Mesendoderm (in vitro differentiated cells): ENCODE measurements around the gene PHLPP2.

Experiments
- DNase-seq: peaks from one replicate; pipeline ENCODE4 v3.0.0; 2013
- H2AK5ac ChIP-seq: 2 replicates; pipeline ENCODE4 v1.6.1; 2013; ENCODE audit warnings: low read length, inconsistent platforms
- H2BK120ac ChIP-seq: 2 replicates; pipeline ENCODE4 v1.6.1; 2013; ENCODE audit warnings: low read depth, mild to moderate bottlenecking, low read length, moderate library complexity, mixed read lengths
- H2BK15ac ChIP-seq: replicated peaks from 2 replicates; pipeline ENCODE4 v1.6.1; 2013; ENCODE audit warnings: low read depth, mild to moderate bottlenecking, moderate library complexity
- H2BK5ac ChIP-seq: 2 replicates; pipeline ENCODE4 v1.6.1; 2013; ENCODE audit warnings: low read length, inconsistent platforms
- H3K18ac ChIP-seq: 2 replicates; pipeline ENCODE4 v1.6.1; 2013; ENCODE audit warnings: mild to moderate bottlenecking, low read length, mixed read lengths
- H3K23ac ChIP-seq: one replicate; pipeline ENCODE4 v1.6.1; 2013; ENCODE audit warnings: low read length
- H3K27ac ChIP-seq: 2 replicates; pipeline ENCODE4 v1.5.1; 2013; ENCODE audit warnings: low read depth, mild to moderate bottlenecking, inconsistent platforms, low read length, moderate library complexity
- H3K27me3 ChIP-seq: 2 replicates; pipeline ENCODE4 v1.6.1; 2013; ENCODE audit warnings: low read length, control low read depth, mild to moderate bottlenecking, inconsistent platforms; ENCODE audit not compliant: insufficient read depth, poor library complexity
- H3K36me3 ChIP-seq: 2 replicates; pipeline ENCODE4 v1.6.1; 2013; ENCODE audit warnings: low read length, inconsistent platforms; ENCODE audit not compliant: control insufficient read depth, insufficient read depth
- H3K4ac ChIP-seq: one replicate; pipeline ENCODE4 v1.6.1; 2013; ENCODE audit warnings: low read depth, mild to moderate bottlenecking, low read length, moderate library complexity
- H3K4me1 ChIP-seq: 2 replicates; pipeline ENCODE4 v1.6.1; 2013; ENCODE audit warnings: low read depth, low read length, inconsistent platforms; ENCODE audit not compliant: control insufficient read depth
- H3K4me2 ChIP-seq: 2 replicates; pipeline ENCODE4 v1.6.1; 2013; ENCODE audit warnings: low read length
- H3K4me3 ChIP-seq: 2 replicates; pipeline ENCODE4 v1.5.1; 2013; ENCODE audit warnings: mild to moderate bottlenecking, low read length
- H3K56ac ChIP-seq: one replicate; pipeline ENCODE4 v1.6.1; 2013; ENCODE audit warnings: low read length
- H3K79me1 ChIP-seq: 2 replicates; pipeline ENCODE4 v1.6.1; 2013; ENCODE audit warnings: low read length, inconsistent platforms
- H3K79me2 ChIP-seq: 2 replicates; pipeline ENCODE4 v1.6.1; 2013; ENCODE audit warnings: mild to moderate bottlenecking, low read length; ENCODE audit not compliant: control insufficient read depth, insufficient read depth
- H3K9ac ChIP-seq: 2 replicates; pipeline ENCODE4 v1.6.1; 2013; ENCODE audit warnings: low read length, inconsistent platforms
- H4K5ac ChIP-seq: one replicate; pipeline ENCODE4 v1.6.1; 2013; ENCODE audit warnings: low read length
- H4K8ac ChIP-seq: one replicate; pipeline ENCODE4 v1.6.1; 2013; ENCODE audit warnings: low read depth, mild to moderate bottlenecking, control low read depth, low read length, moderate library complexity
- whole genome bisulfite sequencing: extraction: QIAGEN DNeasy Blood & Tissue Kit; methylation state at CpG from one replicate; pipeline ENCODE4 v1.1.7; 2013; ENCODE audit warnings: low lambda C conversion rate, missing lambda C conversion rate; ENCODE audit not compliant: insufficient coverage; ENCODE audit errors: extremely low coverage; 5-methylcytosine and 5-hydroxymethylcytosine counted together

PHLPP2 gene

DNA sequence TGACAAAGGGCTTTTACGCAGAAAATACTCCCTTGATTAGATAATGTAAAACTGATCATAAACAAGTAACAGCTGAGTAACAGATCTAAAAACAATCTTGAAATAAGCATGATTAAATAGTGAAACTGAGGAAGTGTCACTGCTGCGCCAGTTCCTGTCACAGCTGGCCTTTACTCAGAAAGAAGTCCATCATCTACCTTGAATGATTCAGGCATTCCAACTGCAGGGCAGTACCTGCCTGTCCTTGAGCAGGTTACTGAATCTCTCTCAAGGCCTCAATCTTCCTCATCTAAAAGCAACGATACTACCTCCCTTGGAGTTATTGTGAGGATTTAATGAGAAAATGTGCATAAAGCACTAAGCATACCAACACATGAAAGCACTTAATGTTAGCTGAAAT is 12.7 kb downstream of the PHLPP2 start:
- Histone ChIP-seq H3K36me3 (no peaks in the 10 kb centered on the region), H3K27ac (no peak overlapping the region), H3K4me1 (peaks cover 10% of the 10 kb centered on the region), H3K4ac (no peak overlapping the region), H4K8ac (no peak overlapping the region), H2BK15ac (no peak overlapping the region), H3K9ac (no peak overlapping the region), H4K5ac (no peak overlapping the region), H3K4me2 (no peak overlapping the region), H3K79me2 (peaks cover 22% of the 10 kb centered on the region), H3K56ac (no peak overlapping the region), H2AK5ac (no peak overlapping the region), H2BK5ac (no peak overlapping the region), H3K79me1 (peaks cover 7% of the 10 kb centered on the region), H2BK120ac (no peak overlapping the region), H3K18ac (no peak overlapping the region), H3K23ac (no peak overlapping the region), H3K27me3 (no peaks in the 10 kb centered on the region), H3K4me3 (no peak overlapping the region)
- no CpG with 5 or more reads among the region's 3 CpGs for WGBS
- peak; percentile 45 for DNase-seq

- Histone ChIP-seq H3K9ac (no peak overlapping the region), H4K8ac (no peak overlapping the region), H2BK120ac (peak overlapping the region; percentile 24), H3K4me1 (peaks cover 10% of the 10 kb centered on the region), H3K4ac (no peak overlapping the region), H4K5ac (no peak overlapping the region), H3K27me3 (no peaks in the 10 kb centered on the region), H3K4me3 (no peak overlapping the region), H3K79me2 (peaks cover 8% of the 10 kb centered on the region), H3K56ac (no peak overlapping the region), H3K36me3 (no peaks in the 10 kb centered on the region), H2BK15ac (no peak overlapping the region), H2BK5ac (no peak overlapping the region), H3K79me1 (peaks cover 3% of the 10 kb centered on the region), H3K4me2 (no peak overlapping the region), H3K27ac (peak overlapping the region; percentile 59), H3K23ac (no peak overlapping the region), H2AK5ac (no peak overlapping the region), H3K18ac (peak overlapping the region; percentile 32)
- WGBS, result no CpG with 5 or more reads among the region's 2 CpGs
- DNase-seq, result peak; percentile 28
Measured at GRCh38 chr16:71709229-71709781, 15.2 kb downstream of the PHLPP2 start.

GRCh38 chr16:71708696-71709095 is 15.8 kb downstream of the PHLPP2 start:
- H3K56ac ChIP-seq, result no peak overlapping the region
- peaks cover 10% of the 10 kb centered on the region for H3K4me1 ChIP-seq
- H4K8ac ChIP-seq, result no peak overlapping the region
- DNase-seq, result peak; percentile 7
- no peak overlapping the region for H3K9ac ChIP-seq
- H2BK120ac ChIP-seq, result no peak overlapping the region
- H3K36me3 ChIP-seq, result no peaks in the 10 kb centered on the region
- no peaks in the 10 kb centered on the region for H3K27me3 ChIP-seq
- H3K4me2 ChIP-seq, result no peak overlapping the region
- H2BK15ac ChIP-seq, result no peak overlapping the region
- H3K23ac ChIP-seq, result no peak overlapping the region
- H3K4ac ChIP-seq, result peak overlapping the region; percentile 94
- H3K4me3 ChIP-seq, result no peak overlapping the region
- no CpG with 5 or more reads among the region's 2 CpGs for WGBS
- H3K79me2 ChIP-seq, result peaks cover 8% of the 10 kb centered on the region
- H2AK5ac ChIP-seq, result no peak overlapping the region
- H3K79me1 ChIP-seq, result peaks cover 3% of the 10 kb centered on the region
- peak overlapping the region; percentile 62 for H3K27ac ChIP-seq
- H3K18ac ChIP-seq, result peak overlapping the region; percentile 61
- H4K5ac ChIP-seq, result no peak overlapping the region
- no peak overlapping the region for H2BK5ac ChIP-seq

DNA sequence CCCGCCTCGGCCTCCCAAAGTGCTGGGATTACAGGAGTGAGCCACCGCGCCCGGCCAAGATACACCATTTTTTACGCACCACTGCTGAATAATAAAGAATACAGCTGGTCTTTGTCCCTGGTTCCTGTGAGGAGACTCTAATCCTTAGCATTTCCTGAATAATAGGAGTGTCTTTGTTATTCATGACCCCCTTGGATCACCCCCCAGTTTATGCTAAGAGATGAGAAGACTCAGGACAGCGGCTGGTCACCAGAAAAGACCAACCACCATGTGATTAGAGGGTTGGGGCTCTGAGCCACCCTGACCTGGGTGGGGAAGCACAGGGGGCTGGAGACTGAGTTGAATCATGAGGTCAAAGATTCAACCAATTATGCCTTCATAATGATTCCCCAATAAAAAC is 17.3 kb downstream of the PHLPP2 start:
- Histone ChIP-seq H2BK120ac (peak overlapping the region; percentile 97), H3K79me2 (peaks cover 8% of the 10 kb centered on the region), H4K8ac (peak overlapping the region; percentile 93), H3K79me1 (peaks cover 3% of the 10 kb centered on the region), H3K23ac (peak overlapping the region; percentile 70), H3K4me1 (peaks cover 10% of the 10 kb centered on the region), H2AK5ac (no peak overlapping the region), H3K4me3 (no peak overlapping the region), H3K27ac (peak overlapping the region; percentile 62), H2BK5ac (peak overlapping the region; percentile 44), H3K4ac (no peak overlapping the region), H3K18ac (peak overlapping the region; percentile 96), H3K27me3 (no peaks in the 10 kb centered on the region), H3K4me2 (no peak overlapping the region), H3K9ac (no peak overlapping the region), H3K36me3 (no peaks in the 10 kb centered on the region), H3K56ac (peak overlapping the region; percentile 8), H4K5ac (no peak overlapping the region), H2BK15ac (no peak overlapping the region)
- no CpG with 5 or more reads among the region's 7 CpGs for whole genome bisulfite sequencing
- peak; percentile 10 for DNase-seq

- Histone ChIP-seq H3K9ac (no peak overlapping the region), H4K8ac (no peak overlapping the region), H2BK5ac (no peak overlapping the region), H3K56ac (no peak overlapping the region), H2AK5ac (no peak overlapping the region), H3K79me1 (peaks cover 2% of the 10 kb centered on the region), H3K4me2 (no peak overlapping the region), H3K18ac (no peak overlapping the region), H3K4ac (no peak overlapping the region), H2BK120ac (no peak overlapping the region), H3K27me3 (no peaks in the 10 kb centered on the region), H2BK15ac (no peak overlapping the region), H3K4me1 (peaks cover 8% of the 10 kb centered on the region), H3K79me2 (peaks cover 7% of the 10 kb centered on the region), H3K27ac (no peak overlapping the region), H4K5ac (no peak overlapping the region), H3K23ac (no peak overlapping the region), H3K36me3 (no peaks in the 10 kb centered on the region), H3K4me3 (no peak overlapping the region)
- no CpG with 5 or more reads among the region's 2 CpGs for WGBS
- DNase-seq, result no peak
Measured at GRCh38 chr16:71706046-71706445, 18.5 kb downstream of the PHLPP2 start.

- Histone ChIP-seq H3K56ac (no peak overlapping the region), H4K8ac (no peak overlapping the region), H3K4me3 (no peak overlapping the region), H3K79me2 (no peaks in the 10 kb centered on the region), H3K9ac (no peak overlapping the region), H2BK120ac (no peak overlapping the region), H2BK5ac (no peak overlapping the region), H3K4ac (no peak overlapping the region), H3K36me3 (peaks cover 1% of the 10 kb centered on the region), H2BK15ac (no peak overlapping the region), H4K5ac (no peak overlapping the region), H3K23ac (no peak overlapping the region), H3K4me2 (no peak overlapping the region), H3K4me1 (peaks cover 3% of the 10 kb centered on the region), H3K27ac (no peak overlapping the region), H2AK5ac (no peak overlapping the region), H3K79me1 (peaks cover 5% of the 10 kb centered on the region), H3K27me3 (no peaks in the 10 kb centered on the region), H3K18ac (no peak overlapping the region)
- DNase-seq, result no peak
- no CpG with 5 or more reads among the region's 1 CpG for WGBS
Measured at GRCh38 chr16:71703333-71703732, 21.2 kb downstream of the PHLPP2 start.
